GM10248 (cell line): ENCODE data around the gene OPRD1.
"Not testable (repeated sequence)": the region's sequence is repeated elsewhere in the genome, so short reads cannot be mapped to it uniquely, and the experiment has no call there.

ENCODE experiments used
- CTCF ChIA-PET: fragments of 300-600 bp; sonication (Branson Sonifier 250); formaldehyde crosslinking; extraction: SDS; loops from one replicate; lab custom pipeline; 2021; ENCODE audit warnings: antibody characterized with exemption; lab: Yijun Ruan, JAX
- POLR2A ChIA-PET: fragments of 350-650 bp; sonication (Branson Sonifier 250); formaldehyde crosslinking; extraction: SDS; loops from one replicate; lab custom pipeline; 2020; ENCODE audit warnings: antibody characterized with exemption; lab: Yijun Ruan, JAX
- DNase-seq: peaks from one replicate; pipeline ENCODE4 v3.0.0; 2012; ENCODE audit errors: extremely low spot score
- CTCF ChIP-seq: IDR thresholded peaks from 2 replicates; pipeline ENCODE4 v1.5.1; 2012; ENCODE audit warnings: mild to moderate bottlenecking, low read depth; ENCODE audit errors: extremely low read depth, missing control alignments, control extremely low read depth

The OPRD1 gene

DNA sequence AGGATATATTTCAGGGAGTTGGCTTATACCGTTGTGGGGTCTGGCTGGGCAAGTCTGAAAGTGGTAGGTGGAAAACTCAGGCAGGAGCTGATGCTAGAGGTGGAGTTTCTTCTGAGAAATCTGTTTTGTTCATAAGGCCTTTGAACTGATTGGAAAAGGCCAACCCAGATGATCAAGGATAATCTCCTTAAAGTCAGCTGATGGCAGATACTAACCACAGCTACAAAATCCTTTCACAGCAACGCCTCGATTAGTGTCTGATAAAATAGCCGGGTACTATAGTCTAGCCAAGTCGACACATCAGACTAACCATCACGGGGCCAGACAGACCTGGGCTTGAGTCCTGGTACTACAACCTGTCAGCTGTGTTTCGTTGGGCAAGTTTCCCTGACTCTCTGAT lies 21.4 kb downstream of the OPRD1 start:
- DNase-seq, result no peak
- no peak for TF ChIP-seq CTCF
- POLR2A ChIA-PET, result no interaction called here
- CTCF ChIA-PET, result interaction anchor here (1.4 to 2.8 kb wide), 2 partner anchors 31 to 44 kb away, joined by 4 to 9 read pairs; no protein-coding TSS in a partner anchor

GRCh38 chr1:28835237-28835650 lies 23.3 kb downstream of the OPRD1 start:
- CTCF ChIA-PET, result interaction anchor here (1.5 kb wide), 1 partner anchor 19 kb away, joined by 3 read pairs; no protein-coding TSS in a partner anchor
- DNase-seq, result no peak

DNA sequence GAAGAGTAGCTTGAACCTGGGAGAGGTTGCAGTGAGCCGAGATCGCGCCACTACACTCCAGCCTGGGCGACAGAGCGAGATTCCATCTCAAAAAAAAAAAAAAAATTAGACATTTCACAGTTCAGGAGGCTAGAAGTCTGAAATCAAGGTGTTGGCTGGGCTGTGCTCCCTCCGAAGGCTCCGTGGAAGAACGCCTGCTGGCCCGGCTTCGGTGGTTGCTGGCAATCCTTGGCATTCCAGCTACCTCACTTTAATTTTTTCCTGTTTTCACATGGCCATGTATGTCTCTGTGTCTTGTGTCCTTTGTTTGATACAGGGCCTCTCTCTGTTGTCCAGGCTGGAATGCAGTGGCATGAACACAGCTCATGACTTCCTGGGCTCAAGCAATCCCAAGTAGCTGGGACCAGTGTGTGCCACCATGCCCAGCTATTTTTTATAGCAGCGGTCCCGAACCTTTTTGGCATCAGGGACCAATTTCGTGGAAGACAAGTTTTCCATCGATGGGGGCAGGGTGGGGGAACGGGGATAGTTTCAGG lies 24.5 kb downstream of the OPRD1 start:
- no peak for DNase-seq
- CTCF ChIA-PET, result interaction anchor here (0.6 to 1.4 kb wide), 3 partner anchors 52 to 360 kb away, joined by 3 to 5 read pairs (median 3); no protein-coding TSS in a partner anchor
- no peak for TF ChIP-seq CTCF
- POLR2A ChIA-PET, result no interaction called here

More at GRCh38 chr1:28835237-28835650, 23.3 kb downstream of the OPRD1 start:
- POLR2A ChIA-PET, result interaction anchor here (0.6 kb wide), 1 partner anchor 253 kb away, joined by 4 read pairs; no protein-coding TSS in a partner anchor
- no peak for TF ChIP-seq CTCF

- ChIA-PET POLR2A (no interaction called here), CTCF (no interaction called here)
- no peak for DNase-seq
- TF ChIP-seq CTCF, result no peak
Observed at GRCh38 chr1:28840928-28841544, 29.1 kb downstream of the OPRD1 start.

GRCh38 chr1:28845786-28846543 lies 34.0 kb downstream of the OPRD1 start:
- TF ChIP-seq CTCF, result peak; percentile 24
- ChIA-PET POLR2A (no interaction called here), CTCF (interaction anchor here (1.1 kb wide), 1 partner anchor 129 kb away, joined by 3 read pairs; no protein-coding TSS in a partner anchor)
- DNase-seq, result no peak

- CTCF ChIA-PET, result interaction anchor here (0.7 kb wide), 1 partner anchor 30 kb away, joined by 3 read pairs; no protein-coding TSS in a partner anchor
- DNase-seq, POLR2A ChIA-PET: not testable (repeated sequence)
Observed at GRCh38 chr1:28847207-28847606, 35.2 kb downstream of the OPRD1 start.
